Neural progenitor cell (in vitro differentiated cells): ENCODE data around the gene TPP1. TPM values are rescaled to one million over a fixed set of nuclear protein-coding genes. Genes with fewer than 3 reads are reported as not detected.
A peak's percentile ranks its signal among the peaks of the same experiment; 100 is the strongest.

ENCODE experiments used
- DNase-seq: peaks from one replicate; pipeline ENCODE4 v3.0.0-alpha.2; 2016; ENCODE audit warnings: low spot score
- H2AFZ ChIP-seq: fragments of 200-600 bp; sonication (generic); replicated peaks from 2 replicates; pipeline ENCODE4 v1.6.1; 2016; ENCODE audit warnings: antibody characterized with exemption
- H3F3A ChIP-seq: fragments of 200-600 bp; sonication (generic); 2 replicates; pipeline ENCODE4 v1.6.1; 2016; ENCODE audit warnings: antibody characterized with exemption, low read depth
- H3K27ac ChIP-seq: fragments of 200-600 bp; sonication (generic); 2 replicates; pipeline ENCODE4 v1.5.1; 2016; ENCODE audit warnings: mild to moderate bottlenecking
- H3K27me3 ChIP-seq: fragments of 200-600 bp; sonication (generic); 2 replicates; pipeline ENCODE4 v1.6.1; 2016; ENCODE audit warnings: mild to moderate bottlenecking, moderate library complexity
- H3K36me3 ChIP-seq: fragments of 200-600 bp; sonication (generic); 2 replicates; pipeline ENCODE4 v1.5.1; 2016
- H3K4me1 ChIP-seq: fragments of 200-600 bp; sonication (generic); 2 replicates; pipeline ENCODE4 v1.6.1; 2016; ENCODE audit warnings: mixed run types
- H3K4me2 ChIP-seq: fragments of 200-600 bp; sonication (generic); 2 replicates; pipeline ENCODE4 v1.6.1; 2016
- H3K4me3 ChIP-seq: fragments of 200-600 bp; sonication (generic); 2 replicates; pipeline ENCODE4 v1.5.1; 2016
- H3K79me2 ChIP-seq: fragments of 200-600 bp; sonication (generic); 2 replicates; pipeline ENCODE4 v1.6.1; 2016; ENCODE audit warnings: low read depth
- H3K9ac ChIP-seq: fragments of 200-600 bp; sonication (generic); 2 replicates; pipeline ENCODE4 v1.6.1; 2016
- H3K9me3 ChIP-seq: fragments of 200-600 bp; sonication (generic); 2 replicates; pipeline ENCODE4 v1.5.1; 2016; ENCODE audit warnings: low read depth
- H4K20me1 ChIP-seq: fragments of 200-600 bp; sonication (generic); 2 replicates; pipeline ENCODE4 v1.6.1; 2016; ENCODE audit warnings: low read depth
- H3K27ac Mint-ChIP-seq: 3 replicates; pipeline ENCODE4 v1.8.0; 2021; ENCODE audit warnings: mixed read lengths
- H3K27me3 Mint-ChIP-seq: 2 replicates; pipeline ENCODE4 v1.8.0; 2022; ENCODE audit warnings: low read depth, mild to moderate bottlenecking, inconsistent platforms, moderate library complexity, mixed read lengths; ENCODE audit not compliant: insufficient read depth
- H3K36me3 Mint-ChIP-seq: 3 replicates; pipeline ENCODE4 v1.8.0; 2021; ENCODE audit warnings: mixed read lengths
- H3K4me1 Mint-ChIP-seq: 3 replicates; pipeline ENCODE4 v1.8.0; 2021; ENCODE audit warnings: mixed read lengths
- H3K4me3 Mint-ChIP-seq: 3 replicates; pipeline ENCODE4 v1.8.0; 2021; ENCODE audit warnings: mild to moderate bottlenecking, moderate library complexity, mixed read lengths
- H3K9me3 Mint-ChIP-seq: 3 replicates; pipeline ENCODE4 v1.8.0; 2020; ENCODE audit warnings: mixed read lengths
- CTCF ChIP-seq: fragments of 200-600 bp; sonication (generic); IDR thresholded peaks from 2 replicates; pipeline ENCODE4 v1.5.1; 2017; ENCODE audit warnings: antibody characterized with exemption, mild to moderate bottlenecking
- EZH2 ChIP-seq: fragments of 200-600 bp; sonication (generic); IDR thresholded peaks from 2 replicates; pipeline ENCODE4 v1.6.1; 2017; ENCODE audit warnings: antibody characterized with exemption, mild to moderate bottlenecking, moderate library complexity
- EZH2phosphoT487 ChIP-seq: fragments of 200-600 bp; sonication (generic); IDR thresholded peaks from 2 replicates; pipeline ENCODE4 v1.6.1; 2017; ENCODE audit warnings: antibody characterized with exemption
- total RNA-seq: library from RNA; depleted of rRNA; stranded (reverse); fragments of >200 nt; gene quantifications from 2 replicates; pipeline ENCODE4 v1.2.3, GENCODE V29; 2015; ENCODE audit warnings: low replicate concordance

TPP1 gene
- total RNA-seq, 1 donor from 2014 or later: 9.9 TPM

GRCh38 chr11:6586434-6587359 lies 32.5 kb downstream of the TPP1 start:
- peak overlapping the region; percentile 59 for H3K27ac ChIP-seq
- peak; percentile 86 for DNase-seq
- H3F3A ChIP-seq: peaks cover 28% of the 10 kb centered on the region
- H4K20me1 ChIP-seq: no peaks in the 10 kb centered on the region
- H3K4me1 ChIP-seq: peaks cover 22% of the 10 kb centered on the region
- H3K4me3 ChIP-seq: peak overlapping the region; percentile 29
- H3K36me3 ChIP-seq: peaks cover 5% of the 10 kb centered on the region
- H3K9me3 Mint-ChIP-seq: peaks cover 31% of the 10 kb centered on the region
- no peak overlapping the region for H3K9ac ChIP-seq
- H3K4me3 Mint-ChIP-seq: no peak overlapping the region
- H3K27me3 ChIP-seq: no peaks in the 10 kb centered on the region
- no peak overlapping the region for H3K27ac Mint-ChIP-seq
- peak overlapping the region; percentile 78 for H3K4me2 ChIP-seq
- peaks cover 16% of the 10 kb centered on the region for H3K36me3 Mint-ChIP-seq
- no peaks in the 10 kb centered on the region for H3K27me3 Mint-ChIP-seq
- H2AFZ ChIP-seq: peak overlapping the region; percentile 96
- TF ChIP-seq EZH2 (no peak), CTCF (no peak), EZH2phosphoT487 (no peak)
- H3K79me2 ChIP-seq: no peaks in the 10 kb centered on the region
- H3K4me1 Mint-ChIP-seq: peaks cover 4% of the 10 kb centered on the region
- peaks cover 15% of the 10 kb centered on the region for H3K9me3 ChIP-seq

- Histone ChIP-seq H3K79me2 (no peaks in the 10 kb centered on the region), H3K4me2 (no peak overlapping the region), H3K9ac (no peak overlapping the region), H4K20me1 (no peaks in the 10 kb centered on the region), H3K27ac (no peak overlapping the region), H3K4me3 (no peak overlapping the region), H3K36me3 (no peaks in the 10 kb centered on the region), H3F3A (peaks cover 24% of the 10 kb centered on the region), H3K4me1 (peaks cover 22% of the 10 kb centered on the region), H2AFZ (no peak overlapping the region), H3K27me3 (no peaks in the 10 kb centered on the region), H3K9me3 (peaks cover 15% of the 10 kb centered on the region)
- no peak overlapping the region for H3K27ac Mint-ChIP-seq
- no peaks in the 10 kb centered on the region for H3K27me3 Mint-ChIP-seq
- H3K36me3 Mint-ChIP-seq: peaks cover 16% of the 10 kb centered on the region
- TF ChIP-seq CTCF: no peak
- no peak overlapping the region for H3K4me3 Mint-ChIP-seq
- DNase-seq: no peak
- peaks cover 4% of the 10 kb centered on the region for H3K4me1 Mint-ChIP-seq
- H3K9me3 Mint-ChIP-seq: peaks cover 31% of the 10 kb centered on the region
These were observed 34.7 kb downstream of the TPP1 start for GRCh38 chr11:6584528-6584927.

- H3K4me3 Mint-ChIP-seq: no peak overlapping the region
- no peak overlapping the region for H3K9ac ChIP-seq
- H2AFZ ChIP-seq: no peak overlapping the region
- H3K79me2 ChIP-seq: no peaks in the 10 kb centered on the region
- H3K9me3 ChIP-seq: peaks cover 15% of the 10 kb centered on the region
- no peak overlapping the region for H3K27ac ChIP-seq
- peaks cover 24% of the 10 kb centered on the region for H3F3A ChIP-seq
- H3K27ac Mint-ChIP-seq: no peak overlapping the region
- peaks cover 16% of the 10 kb centered on the region for H3K36me3 Mint-ChIP-seq
- H3K4me2 ChIP-seq: no peak overlapping the region
- no peak overlapping the region for H3K4me3 ChIP-seq
- no peaks in the 10 kb centered on the region for H4K20me1 ChIP-seq
- TF ChIP-seq EZH2phosphoT487: no peak
- H3K27me3 ChIP-seq: no peaks in the 10 kb centered on the region
- no peak for DNase-seq
- H3K9me3 Mint-ChIP-seq: peaks cover 31% of the 10 kb centered on the region
- peaks cover 4% of the 10 kb centered on the region for H3K4me1 Mint-ChIP-seq
- H3K27me3 Mint-ChIP-seq: no peaks in the 10 kb centered on the region
- peaks cover 22% of the 10 kb centered on the region for H3K4me1 ChIP-seq
- no peaks in the 10 kb centered on the region for H3K36me3 ChIP-seq
These were observed 35.6 kb downstream of the TPP1 start for GRCh38 chr11:6583584-6583983.

GRCh38 chr11:6579681-6580080 lies 39.5 kb downstream of the TPP1 start:
- Histone ChIP-seq H3F3A (no peaks in the 10 kb centered on the region), H3K27ac (no peak overlapping the region), H3K27me3 (no peaks in the 10 kb centered on the region), H3K4me3 (no peak overlapping the region), H3K79me2 (no peaks in the 10 kb centered on the region), H2AFZ (no peak overlapping the region), H3K4me2 (no peak overlapping the region), H4K20me1 (no peaks in the 10 kb centered on the region), H3K9me3 (peaks cover 15% of the 10 kb centered on the region), H3K9ac (no peak overlapping the region), H3K36me3 (no peaks in the 10 kb centered on the region), H3K4me1 (no peaks in the 10 kb centered on the region)
- H3K4me3 Mint-ChIP-seq: no peak overlapping the region
- TF ChIP-seq EZH2phosphoT487 (no peak), EZH2 (no peak), CTCF (no peak)
- peaks cover 27% of the 10 kb centered on the region for H3K9me3 Mint-ChIP-seq
- peaks cover 12% of the 10 kb centered on the region for H3K36me3 Mint-ChIP-seq
- H3K4me1 Mint-ChIP-seq: no peaks in the 10 kb centered on the region
- H3K27me3 Mint-ChIP-seq: no peaks in the 10 kb centered on the region
- no peak for DNase-seq
- H3K27ac Mint-ChIP-seq: no peak overlapping the region
